Transverse colon (tissue), 4 donors: ENCODE measurements around the gene STRA8. TPM values are rescaled to one million over a fixed set of nuclear protein-coding genes. Genes with fewer than 3 reads are reported as not detected.
A peak's percentile ranks its signal among the peaks of the same experiment; 100 is the strongest.
"Not testable (repeated sequence)": the region's sequence is repeated elsewhere in the genome, so short reads cannot be mapped to it uniquely, and the experiment has no call there.

Experiments
- DNase-seq: peaks from one replicate; pipeline ENCODE4 v3.0.0-alpha.2; 2019
- H3K27ac ChIP-seq, 4 donors: fragments of 200-600 bp; sonication (generic); 2 replicates each; pipeline ENCODE4 v1.5.1; 2016 to 2018; ENCODE audit warnings: inconsistent platforms in 4 of 4
- H3K27me3 ChIP-seq: fragments of 200-600 bp; sonication (generic); 2 replicates; pipeline ENCODE4 v1.5.1; 2017; ENCODE audit warnings: inconsistent platforms
- H3K36me3 ChIP-seq, 4 donors: fragments of 200-600 bp; sonication (generic); 2 replicates each; pipeline ENCODE4 v1.5.1; 2017 to 2019; ENCODE audit warnings: inconsistent platforms in 4 of 4
- H3K4me1 ChIP-seq, 4 donors: fragments of 200-600 bp; sonication (generic); 2 replicates each; pipeline ENCODE4 v1.5.1; 2017 to 2020; ENCODE audit warnings: inconsistent platforms in 4 of 4
- H3K4me3 ChIP-seq, 4 donors: fragments of 200-600 bp; sonication (generic); 1 replicate in 1 of 4; 2 replicates in 3 of 4; pipeline versions ENCODE4 v1.5.1 to v1.6.1; 2017 to 2019; ENCODE audit warnings: inconsistent platforms in 4 of 4
- H3K9me3 ChIP-seq, 2 donors: fragments of 200-600 bp; sonication (generic); 2 replicates each; pipeline ENCODE4 v1.5.1; 2017 to 2019; ENCODE audit warnings: inconsistent platforms in 2 of 2
- EP300 ChIP-seq: sonication (generic); formaldehyde crosslinking; IDR thresholded peaks from one replicate; pipeline ENCODE4 v1.6.1; 2017; ENCODE audit warnings: antibody characterized with exemption, low read depth
- POLR2A ChIP-seq: fragments of 450-650 bp; IDR thresholded peaks from one replicate; pipeline ENCODE4 v1.6.1; 2016; ENCODE audit warnings: antibody characterized with exemption, mild to moderate bottlenecking, moderate library complexity
- POLR2AphosphoS5 ChIP-seq, 3 donors: sonication (generic); formaldehyde crosslinking; IDR thresholded peaks; one replicate each; pipeline ENCODE4 v1.6.1; 2016; ENCODE audit warnings: antibody characterized with exemption in 3 of 3
- WGBS, 2 donors: methylation state at CpG; one replicate each; pipeline ENCODE4 v1.1.5; 2018; ENCODE audit warnings: low coverage in 1 of 2; 5-methylcytosine and 5-hydroxymethylcytosine counted together
- in situ Hi-C, 4 donors: fragments of 200-750 bp; cut with MboI; loops; one replicate each; pipeline versions ENCODE4 v1.15.0 to v1.15.1; 2017; ENCODE audit warnings: low sequenced_read_pairs in 3 of 4, low pct_ligation_motif_present in 1 of 4, low pct_unique_long_range_greater_than_20kb in 1 of 4
- intact Hi-C: fragments of 100-400 bp; cut with DNase I; formaldehyde crosslinking; loops from one replicate; pipeline ENCODE4 v1.15.1; 2023; ENCODE audit warnings: low total_unique reads
- total RNA-seq, 4 donors: library from RNA; depleted of rRNA; stranded (reverse); fragments of >200 nt; gene quantifications; one replicate each; pipeline ENCODE4 v1.1.0, GENCODE V29; 2016
- TF ChIP-seq, protein P1 (sequence below), 5 experiments: fragments of 200-600 bp in 3 of 5; fragments of 450-650 bp in 2 of 5; sonication (generic) in 3 of 5; IDR thresholded peaks; 1 replicate in 2 of 5; 2 replicates in 3 of 5; pipeline ENCODE4 v1.5.1; 2016 to 2017; ENCODE audit warnings: antibody characterized with exemption in 5 of 5, inconsistent platforms in 3 of 5, mild to moderate bottlenecking in 2 of 5, moderate library complexity in 1 of 5

The STRA8 gene
- total RNA-seq, 4 donors from 2014 or later = not detected

GRCh38 chr7:135231686-135232085 is 2.0 kb upstream of the STRA8 start:
- intact Hi-C loops = no loop called here
- Histone ChIP-seq H3K4me3 (no peak overlapping the region), H3K27me3 (no peaks in the 10 kb centered on the region), H3K4me1 (no peaks in the 10 kb centered on the region), H3K27ac (no peak overlapping the region), H3K36me3 (no peaks in the 10 kb centered on the region), H3K9me3 (no peaks in the 10 kb centered on the region)
- TF ChIP-seq POLR2A (no peak), EP300 (no peak), POLR2AphosphoS5 (IDR thresholded peaks at IDR 0.05) (no peak)
- TF ChIP-seq, protein P1, sequence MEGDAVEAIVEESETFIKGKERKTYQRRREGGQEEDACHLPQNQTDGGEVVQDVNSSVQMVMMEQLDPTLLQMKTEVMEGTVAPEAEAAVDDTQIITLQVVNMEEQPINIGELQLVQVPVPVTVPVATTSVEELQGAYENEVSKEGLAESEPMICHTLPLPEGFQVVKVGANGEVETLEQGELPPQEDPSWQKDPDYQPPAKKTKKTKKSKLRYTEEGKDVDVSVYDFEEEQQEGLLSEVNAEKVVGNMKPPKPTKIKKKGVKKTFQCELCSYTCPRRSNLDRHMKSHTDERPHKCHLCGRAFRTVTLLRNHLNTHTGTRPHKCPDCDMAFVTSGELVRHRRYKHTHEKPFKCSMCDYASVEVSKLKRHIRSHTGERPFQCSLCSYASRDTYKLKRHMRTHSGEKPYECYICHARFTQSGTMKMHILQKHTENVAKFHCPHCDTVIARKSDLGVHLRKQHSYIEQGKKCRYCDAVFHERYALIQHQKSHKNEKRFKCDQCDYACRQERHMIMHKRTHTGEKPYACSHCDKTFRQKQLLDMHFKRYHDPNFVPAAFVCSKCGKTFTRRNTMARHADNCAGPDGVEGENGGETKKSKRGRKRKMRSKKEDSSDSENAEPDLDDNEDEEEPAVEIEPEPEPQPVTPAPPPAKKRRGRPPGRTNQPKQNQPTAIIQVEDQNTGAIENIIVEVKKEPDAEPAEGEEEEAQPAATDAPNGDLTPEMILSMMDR (IDR thresholded peaks at IDR 0.05) = no peak
- in situ Hi-C loops = no loop called here
- DNase-seq = no peak

DNA sequence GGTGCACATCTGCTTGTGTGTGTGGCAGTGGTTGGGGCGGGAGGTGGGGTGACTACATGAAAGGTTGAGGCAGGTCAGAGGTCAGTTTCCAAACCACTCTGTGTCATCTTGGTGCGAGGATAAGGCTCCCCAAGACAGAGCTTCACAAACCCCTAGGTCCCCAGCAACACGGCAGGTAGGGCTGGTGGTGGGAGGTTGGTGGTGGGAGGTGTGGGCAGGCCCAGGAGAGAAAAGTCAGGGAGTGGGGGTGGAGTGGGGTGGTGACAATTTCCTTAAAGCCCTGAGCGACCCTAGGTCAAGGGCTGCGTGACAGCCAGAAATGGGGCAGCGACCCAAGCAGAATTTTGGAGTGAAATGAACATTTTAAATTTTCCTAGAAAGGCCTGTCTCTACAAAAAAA is 1.6 kb upstream of the STRA8 start:
- TF ChIP-seq, protein P1 (IDR thresholded peaks at IDR 0.05) = no peak
- 92 to 94% methylated on average over 5 to 6 of the region's 6 CpGs for WGBS, 2 donors
- in situ Hi-C loops (no loop called here), intact Hi-C loops (no loop called here)
- Histone ChIP-seq H3K9me3 (no peaks in the 10 kb centered on the region), H3K27me3 (no peaks in the 10 kb centered on the region), H3K36me3 (no peaks in the 10 kb centered on the region), H3K4me3 (no peak overlapping the region), H3K4me1 (no peaks in the 10 kb centered on the region), H3K27ac (no peak overlapping the region)
- DNase-seq = no peak

GRCh38 chr7:135232720-135233119 is 918 bp upstream of the STRA8 start:
- TF ChIP-seq, protein P1 (IDR thresholded peaks at IDR 0.05) = peak in 1 of 5 experiments; percentile 5
- TF ChIP-seq EP300 = no peak
- no peak overlapping the region for H3K27ac ChIP-seq
- intact Hi-C loops = no loop called here
- no peaks in the 10 kb centered on the region for H3K27me3 ChIP-seq
- no peaks in the 10 kb centered on the region for H3K9me3 ChIP-seq
- no peak for DNase-seq
- no peaks in the 10 kb centered on the region for H3K4me1 ChIP-seq
- 80% methylated on average over 13 of the region's 13 CpGs; no CpG with 5 or more reads in 1 of the 2 donors for WGBS, 2 donors
- H3K4me3 ChIP-seq = no peak overlapping the region
- in situ Hi-C loops = no loop called here
- no peaks in the 10 kb centered on the region for H3K36me3 ChIP-seq

- not testable (repeated sequence) for DNase-seq
Observed at GRCh38 chr7:135234095-135234494, 457 bp downstream of the STRA8 start.

DNA sequence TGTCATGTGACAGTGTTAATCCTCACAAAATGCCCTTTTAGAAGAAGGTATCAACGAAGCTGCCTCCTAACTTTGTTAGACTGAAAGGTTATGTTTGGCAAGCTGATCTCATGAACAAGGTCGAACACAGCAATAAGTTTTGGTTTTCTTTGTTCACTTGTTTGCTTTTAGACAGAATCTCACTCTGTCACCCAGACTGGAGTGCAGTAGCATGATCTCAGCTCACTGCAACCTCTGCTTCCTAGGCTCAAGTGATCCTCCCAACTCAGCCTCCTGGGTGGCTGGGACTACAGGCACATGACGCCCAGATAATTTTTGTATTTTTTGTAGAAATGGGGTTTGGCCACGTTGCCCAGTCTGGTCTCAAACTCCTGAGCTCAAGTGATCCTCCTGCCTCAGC is 1.1 kb downstream of the STRA8 start:
- no peak for DNase-seq
- Histone ChIP-seq H3K36me3 (no peaks in the 10 kb centered on the region), H3K4me1 (no peaks in the 10 kb centered on the region), H3K27me3 (no peaks in the 10 kb centered on the region), H3K4me3 (no peak overlapping the region), H3K27ac (no peak overlapping the region), H3K9me3 (no peaks in the 10 kb centered on the region)
- WGBS, 2 donors = 66 to 78% methylated on average over 2 to 4 of the region's 4 CpGs
- intact Hi-C loops = no loop called here
- no peak for TF ChIP-seq POLR2AphosphoS5 (IDR thresholded peaks at IDR 0.05)
- no peak for TF ChIP-seq POLR2A
- TF ChIP-seq, protein P1 (IDR thresholded peaks at IDR 0.05) = no peak
- no peak for TF ChIP-seq EP300
- in situ Hi-C loops = no loop called here

More at GRCh38 chr7:135234095-135234494, 457 bp downstream of the STRA8 start:
- H3K9me3 ChIP-seq, H3K27ac ChIP-seq, in situ Hi-C loops, H3K27me3 ChIP-seq, H3K4me1 ChIP-seq, intact Hi-C loops, H3K36me3 ChIP-seq, H3K4me3 ChIP-seq: not testable (repeated sequence)
- WGBS, 2 donors = 89 to 100% methylated on average over 1 to 14 of the region's 14 CpGs
